Progenitor cell of endocrine pancreas (in vitro differentiated cells): Measurements from ENCODE around the gene PPM1H. TPM values are rescaled to one million over a fixed set of nuclear protein-coding genes. Genes with fewer than 3 reads are reported as not detected.

ENCODE experiments used
- DNase-seq: peaks from one replicate; pipeline ENCODE4 v3.0.0; 2021; ENCODE audit warnings: low spot score; ENCODE audit not compliant: unreplicated experiment
- H3K27ac Mint-ChIP-seq: 2 replicates; pipeline ENCODE4 v1.8.0; 2021; ENCODE audit warnings: mild to moderate bottlenecking, moderate library complexity, mixed read lengths
- H3K27me3 Mint-ChIP-seq: 2 replicates; pipeline ENCODE4 v1.8.0; 2021; ENCODE audit warnings: mixed read lengths
- H3K36me3 Mint-ChIP-seq: 2 replicates; pipeline ENCODE4 v1.8.0; 2022; ENCODE audit warnings: mixed read lengths; ENCODE audit not compliant: insufficient read depth
- H3K4me1 Mint-ChIP-seq: 2 replicates; pipeline ENCODE4 v1.8.0; 2021; ENCODE audit warnings: low read depth, mixed read lengths
- H3K4me3 Mint-ChIP-seq: 2 replicates; pipeline ENCODE4 v1.8.0; 2021; ENCODE audit warnings: low read depth, mild to moderate bottlenecking, moderate library complexity, mixed read lengths
- H3K9me3 Mint-ChIP-seq: 2 replicates; pipeline ENCODE4 v1.8.0; 2021; ENCODE audit warnings: low read depth, mixed read lengths
- CTCF ChIP-seq: fragments of 200-600 bp; sonication (generic); IDR thresholded peaks from one replicate; pipeline ENCODE4 v1.5.0; 2021; ENCODE audit warnings: antibody characterized with exemption, mild to moderate bottlenecking; ENCODE audit not compliant: unreplicated experiment
- total RNA-seq: library from RNA; stranded (reverse); gene quantifications from 2 replicates; pipeline ENCODE4 v1.2.1, GENCODE V29; 2021

The PPM1H gene
- total RNA-seq, 1 donor from 2014 or later: 25.4 TPM

- DNase-seq: no peak
- Mint-ChIP-seq H3K4me1 (no peaks in the 10 kb centered on the region), H3K36me3 (peaks cover 17% of the 10 kb centered on the region), H3K27ac (no peak overlapping the region), H3K9me3 (no peaks in the 10 kb centered on the region), H3K4me3 (no peak overlapping the region), H3K27me3 (no peaks in the 10 kb centered on the region)
- no peak for TF ChIP-seq CTCF
Observed at GRCh38 chr12:62695696-62696095, 239.3 kb downstream of the PPM1H start.

GRCh38 chr12:62694632-62695031 is 240.3 kb downstream of the PPM1H start:
- Mint-ChIP-seq H3K27me3 (no peaks in the 10 kb centered on the region), H3K4me3 (no peak overlapping the region), H3K36me3 (peaks cover 17% of the 10 kb centered on the region), H3K27ac (no peak overlapping the region), H3K4me1 (no peaks in the 10 kb centered on the region), H3K9me3 (no peaks in the 10 kb centered on the region)
- no peak for TF ChIP-seq CTCF
- no peak for DNase-seq

GRCh38 chr12:62694116-62694515 is 240.8 kb downstream of the PPM1H start:
- Mint-ChIP-seq H3K4me3 (no peak overlapping the region), H3K36me3 (peaks cover 21% of the 10 kb centered on the region), H3K9me3 (no peaks in the 10 kb centered on the region), H3K27ac (no peak overlapping the region), H3K27me3 (no peaks in the 10 kb centered on the region), H3K4me1 (no peaks in the 10 kb centered on the region)
- no peak for DNase-seq
- no peak for TF ChIP-seq CTCF

- no peak overlapping the region for H3K4me3 Mint-ChIP-seq
- no peak overlapping the region for H3K27ac Mint-ChIP-seq
- no peaks in the 10 kb centered on the region for H3K4me1 Mint-ChIP-seq
- peaks cover 23% of the 10 kb centered on the region for H3K36me3 Mint-ChIP-seq
- H3K9me3 Mint-ChIP-seq: no peaks in the 10 kb centered on the region
- H3K27me3 Mint-ChIP-seq: no peaks in the 10 kb centered on the region
- TF ChIP-seq CTCF: no peak
- DNase-seq: no peak
Observed at GRCh38 chr12:62693376-62694050, 241.4 kb downstream of the PPM1H start.

GRCh38 chr12:62692884-62693283 is 242.1 kb downstream of the PPM1H start:
- TF ChIP-seq CTCF: no peak
- Mint-ChIP-seq H3K36me3 (peaks cover 28% of the 10 kb centered on the region), H3K4me1 (no peaks in the 10 kb centered on the region), H3K4me3 (no peak overlapping the region), H3K27me3 (no peaks in the 10 kb centered on the region), H3K27ac (no peak overlapping the region), H3K9me3 (no peaks in the 10 kb centered on the region)
- DNase-seq: no peak
